Measurements from ENCODE around the gene APBA2.

DNA sequence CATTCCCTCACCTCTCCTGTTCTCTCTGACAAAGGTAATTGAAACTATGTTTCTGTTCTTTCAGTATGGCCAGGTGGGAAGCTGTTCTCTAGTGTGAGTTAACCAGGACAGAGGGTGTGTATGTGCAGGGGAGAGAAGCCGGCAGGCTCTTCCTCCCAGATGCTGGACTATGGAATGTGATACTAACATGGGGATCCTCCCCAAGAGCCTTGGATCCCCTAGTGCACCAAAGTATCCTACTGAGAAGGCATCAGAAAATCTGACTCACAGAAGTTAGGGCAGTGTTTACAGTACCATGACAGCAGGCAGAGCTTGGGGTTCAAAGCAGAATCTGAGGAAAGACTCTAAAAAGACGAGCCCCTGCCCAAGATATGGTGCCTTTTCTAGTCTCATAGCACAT is 123.1 kb downstream of the APBA2 start:
- no peak for TF ChIP-seq POLR2A (IDR thresholded peaks at IDR 0.05)
- TF ChIP-seq, protein P1, sequence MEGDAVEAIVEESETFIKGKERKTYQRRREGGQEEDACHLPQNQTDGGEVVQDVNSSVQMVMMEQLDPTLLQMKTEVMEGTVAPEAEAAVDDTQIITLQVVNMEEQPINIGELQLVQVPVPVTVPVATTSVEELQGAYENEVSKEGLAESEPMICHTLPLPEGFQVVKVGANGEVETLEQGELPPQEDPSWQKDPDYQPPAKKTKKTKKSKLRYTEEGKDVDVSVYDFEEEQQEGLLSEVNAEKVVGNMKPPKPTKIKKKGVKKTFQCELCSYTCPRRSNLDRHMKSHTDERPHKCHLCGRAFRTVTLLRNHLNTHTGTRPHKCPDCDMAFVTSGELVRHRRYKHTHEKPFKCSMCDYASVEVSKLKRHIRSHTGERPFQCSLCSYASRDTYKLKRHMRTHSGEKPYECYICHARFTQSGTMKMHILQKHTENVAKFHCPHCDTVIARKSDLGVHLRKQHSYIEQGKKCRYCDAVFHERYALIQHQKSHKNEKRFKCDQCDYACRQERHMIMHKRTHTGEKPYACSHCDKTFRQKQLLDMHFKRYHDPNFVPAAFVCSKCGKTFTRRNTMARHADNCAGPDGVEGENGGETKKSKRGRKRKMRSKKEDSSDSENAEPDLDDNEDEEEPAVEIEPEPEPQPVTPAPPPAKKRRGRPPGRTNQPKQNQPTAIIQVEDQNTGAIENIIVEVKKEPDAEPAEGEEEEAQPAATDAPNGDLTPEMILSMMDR (IDR thresholded peaks at IDR 0.05) = no peak
